Activated CD8-positive, alpha-beta memory T cell treated with anti-CD3 and anti-CD28 coated beads, Interleukin-2, amount 50 U/mL, for 48 hours (primary cell): ENCODE results near the gene AEBP1.
"Not testable (repeated sequence)": the region's sequence is repeated elsewhere in the genome, so short reads cannot be mapped to it uniquely, and the experiment has no call there.

Experiments
- DNase-seq: peaks from one replicate; pipeline ENCODE4 v3.0.0-alpha.2; 2020

AEBP1 gene

DNA sequence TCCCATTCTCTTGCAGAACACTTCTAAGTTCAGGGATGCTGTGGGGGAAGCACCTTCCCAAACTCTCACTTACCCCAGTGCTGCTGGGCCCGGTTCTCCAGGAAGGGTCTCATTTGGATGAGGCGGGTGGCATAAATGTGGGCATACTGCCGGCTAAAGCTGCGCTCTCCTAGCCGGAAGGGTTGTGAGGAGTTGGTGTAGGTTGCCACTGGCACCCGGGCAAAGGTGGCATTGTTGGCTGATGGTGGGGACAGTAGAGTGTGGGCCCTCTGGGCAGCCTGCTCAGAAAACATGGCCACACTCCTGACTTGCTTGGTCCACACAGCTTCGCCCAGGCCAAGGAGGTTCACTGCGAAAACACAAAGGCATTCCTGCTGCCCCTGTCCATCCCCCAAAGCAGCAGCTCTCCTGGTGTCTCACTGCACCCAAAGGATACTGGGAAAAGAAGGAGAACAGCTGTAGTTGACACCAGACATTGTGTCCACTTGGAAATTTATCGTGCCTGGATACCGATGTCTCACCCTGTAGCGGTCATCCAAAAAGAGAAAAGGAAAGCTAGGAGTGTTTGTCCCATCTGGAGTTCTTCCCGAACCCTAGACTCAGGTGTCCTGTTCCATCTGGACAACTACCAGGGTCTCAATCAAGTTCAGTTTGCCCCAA lies 17.7 kb downstream of the AEBP1 start:
- no peak for DNase-seq

DNA sequence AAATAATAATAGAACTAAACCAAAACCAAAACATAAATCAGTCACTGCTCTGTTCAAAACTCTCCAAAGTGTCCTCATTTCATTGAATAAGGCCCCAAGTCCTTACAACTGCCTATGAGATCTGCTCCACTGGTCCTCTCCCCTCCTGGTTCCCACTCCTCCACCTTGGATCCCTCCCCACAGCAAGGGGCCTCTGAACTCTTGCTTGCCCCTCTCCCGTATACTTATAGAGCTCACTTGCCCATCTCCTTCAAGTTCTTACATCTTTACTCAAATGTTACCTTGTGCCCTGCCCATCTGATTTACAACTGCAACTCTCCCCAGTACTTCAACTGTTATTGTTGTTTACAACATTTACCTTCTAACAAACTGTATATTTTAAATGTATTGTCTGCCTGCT lies 18.4 kb downstream of the AEBP1 start:
- no peak for DNase-seq

DNA sequence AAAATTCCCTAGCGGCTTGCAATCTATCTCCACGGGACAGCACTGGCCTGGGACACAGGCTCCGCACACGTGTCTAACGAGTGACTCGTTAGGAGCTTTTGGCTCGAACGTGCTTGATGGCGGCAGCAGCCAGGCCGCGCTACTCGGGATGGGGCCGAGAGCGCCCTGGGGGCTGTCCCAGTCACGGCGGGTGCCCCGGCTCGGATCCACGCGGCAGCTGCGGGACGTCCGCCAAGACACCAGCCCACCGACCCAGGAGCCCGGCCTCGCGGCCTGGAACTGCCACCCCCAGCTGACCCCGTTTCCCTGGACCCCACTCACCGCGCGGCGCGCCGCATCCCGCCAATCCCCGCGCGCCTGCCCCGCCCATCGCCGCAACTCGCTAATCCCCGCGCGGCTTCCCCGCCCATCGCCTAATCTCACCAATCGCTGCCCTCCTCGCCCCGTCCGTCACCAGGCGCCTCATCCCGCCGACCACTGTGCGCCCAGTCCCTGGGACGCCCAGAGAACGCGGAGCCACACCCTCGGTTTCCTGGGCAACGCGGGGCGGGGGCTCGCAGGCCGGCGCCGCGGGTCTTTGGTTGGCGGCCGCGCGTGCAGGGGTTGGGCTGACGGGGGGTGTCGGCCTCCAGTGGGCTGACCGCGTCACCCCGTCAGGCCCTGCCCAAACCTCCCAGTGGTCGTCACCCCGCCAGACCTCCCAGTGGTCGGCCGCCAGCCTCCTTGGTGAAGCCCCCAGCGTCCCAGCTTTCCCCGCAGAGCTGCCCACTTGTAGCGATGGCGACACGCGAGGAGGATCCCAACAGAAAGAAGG lies 19.3 kb downstream of the AEBP1 start, which contains the start of gene POLD2:
TSS of gene POLD2 (minus strand) at position 359 of the 814 bp plus-strand sequence. CDS start 1,495 bp downstream, outside the sequence.
- peak; percentile 98 for DNase-seq

DNA sequence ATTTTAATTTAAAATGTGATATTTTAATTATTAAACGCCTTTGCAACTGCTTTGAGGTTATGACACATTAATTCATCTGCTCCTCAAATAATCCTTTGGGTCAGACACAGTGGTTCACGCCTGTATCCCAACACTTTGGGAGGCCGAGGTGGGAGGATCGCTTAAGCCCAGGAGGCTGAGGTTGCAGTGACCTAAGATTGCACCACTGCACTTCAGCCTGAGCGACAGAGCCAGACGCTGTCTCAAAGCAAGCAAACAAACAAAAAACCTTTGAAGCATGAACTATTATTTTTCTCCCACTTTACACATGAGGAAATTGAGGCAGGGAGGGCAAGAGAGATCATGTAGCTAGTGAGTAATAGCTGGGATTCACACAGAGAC lies 20.7 kb downstream of the AEBP1 start:
- no peak for DNase-seq

DNA sequence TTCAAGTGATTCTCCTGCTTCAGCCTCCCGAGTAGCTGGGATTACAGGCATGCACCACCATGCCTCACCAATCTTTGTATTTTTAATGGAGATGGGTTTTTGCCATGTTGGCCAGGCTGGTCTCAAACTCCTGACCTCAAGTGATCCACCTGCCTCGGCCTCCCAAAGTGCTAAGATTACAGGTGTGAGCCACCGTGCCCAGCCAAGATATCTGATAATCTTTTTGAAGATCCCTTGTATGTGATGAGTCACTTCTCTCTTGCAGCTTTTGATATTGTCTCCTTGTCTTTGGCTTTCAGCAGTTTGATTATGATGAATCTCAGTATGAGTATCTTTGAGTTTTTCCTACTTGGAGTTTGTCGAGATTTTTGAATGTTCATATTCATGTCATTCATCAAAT lies 22.4 kb downstream of the AEBP1 start:
- DNase-seq: not testable (repeated sequence)

DNA sequence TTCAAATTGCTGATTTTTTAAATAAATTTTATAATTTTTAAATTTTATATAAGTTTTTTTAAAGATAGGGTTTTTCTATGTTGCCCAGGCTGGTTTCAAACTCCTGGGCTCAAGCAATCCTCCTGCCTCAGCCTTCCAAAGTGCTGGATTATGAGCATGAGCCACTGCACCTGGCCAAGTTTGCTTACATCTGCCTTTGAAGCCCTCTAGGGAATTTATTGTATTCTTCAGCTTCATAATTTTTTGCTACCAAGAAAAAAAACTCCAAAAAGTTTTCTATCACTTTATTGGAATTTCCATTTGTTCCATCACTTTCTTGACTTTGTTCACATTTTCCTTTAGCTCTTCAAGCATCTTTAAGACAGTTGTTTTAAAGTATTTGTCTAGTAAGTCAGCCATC lies 23.0 kb downstream of the AEBP1 start:
- DNase-seq: no peak

DNA sequence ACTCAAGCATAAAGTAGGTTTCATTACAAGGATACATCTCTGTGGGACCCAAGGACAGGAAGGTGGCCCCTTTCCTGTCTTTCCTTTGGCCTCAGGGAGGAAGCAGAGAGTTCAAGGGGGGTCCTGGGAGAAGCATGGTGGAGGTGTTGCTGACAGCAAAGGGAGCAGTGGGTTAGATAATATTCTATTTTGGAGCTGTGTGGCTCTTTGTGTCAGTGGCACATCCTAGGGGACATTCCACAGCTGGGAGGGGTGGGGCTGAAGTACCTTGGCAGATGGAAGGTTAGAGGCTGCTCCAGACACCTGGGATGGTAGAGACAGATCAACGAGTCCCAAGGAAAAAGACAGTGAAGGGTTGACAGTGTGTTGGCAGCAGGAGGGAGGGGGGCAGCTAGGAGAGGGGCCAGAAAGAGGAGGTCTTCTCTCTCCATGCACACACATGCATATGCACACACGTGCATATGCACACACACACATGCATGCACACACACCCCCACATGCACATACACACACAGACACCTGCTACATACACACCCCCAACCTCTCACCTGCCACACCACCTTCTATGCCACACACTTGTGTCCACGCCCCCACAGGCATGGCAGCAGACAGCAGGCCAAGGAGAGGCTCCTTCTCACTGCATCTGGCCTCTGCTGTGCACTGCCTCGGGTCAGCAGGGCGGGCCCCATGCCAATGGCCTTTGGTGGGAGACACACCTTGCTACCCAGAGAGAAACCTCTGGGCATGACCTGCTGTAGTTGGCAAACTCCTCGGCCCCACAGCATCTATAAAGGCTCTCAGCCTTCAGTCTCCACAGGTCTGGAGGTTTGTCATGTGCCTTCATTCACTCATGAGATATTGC lies 24.8 kb downstream of the AEBP1 start:
- DNase-seq: no peak

DNA sequence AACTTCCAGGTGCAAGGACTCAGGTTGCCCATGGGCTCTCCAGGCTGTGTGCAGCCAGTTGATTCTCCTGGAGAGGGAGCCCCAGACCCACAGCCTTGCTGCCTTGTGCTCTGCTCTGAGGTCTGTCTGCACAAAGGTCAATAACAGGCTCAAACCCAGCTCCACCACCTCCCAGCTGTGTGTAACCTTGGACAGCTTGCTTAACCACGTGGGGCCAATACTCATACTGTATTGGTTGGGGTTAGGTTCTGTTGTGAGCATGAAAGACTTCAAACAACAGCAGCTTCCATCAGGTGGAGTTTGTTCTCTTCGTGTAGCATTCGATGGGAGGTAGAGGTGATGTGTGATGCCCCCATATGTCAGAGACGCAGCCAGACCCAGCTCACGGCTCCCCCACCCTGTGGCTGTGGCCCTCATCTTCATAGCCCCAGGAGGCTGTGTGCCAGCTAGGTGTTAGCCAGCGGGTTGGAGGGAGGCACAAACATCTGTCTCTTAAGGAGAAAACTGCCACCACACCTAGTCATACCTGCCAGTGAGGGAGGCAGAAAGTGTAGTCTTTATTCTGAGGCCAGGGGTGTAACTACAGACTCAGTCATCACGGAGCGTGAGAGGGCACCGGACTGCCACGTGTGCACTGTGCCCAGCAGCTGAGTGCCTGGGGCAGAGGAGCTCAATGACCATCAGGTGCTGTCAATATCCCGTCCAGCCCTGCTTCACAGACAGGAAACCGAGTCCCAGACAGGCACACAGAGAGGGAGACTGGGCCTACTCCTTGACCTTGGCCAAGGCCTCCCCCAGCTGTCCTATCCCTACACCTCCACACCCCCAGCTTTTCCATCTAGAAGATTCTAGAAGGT lies 27.3 kb downstream of the AEBP1 start:
- no peak for DNase-seq

DNA sequence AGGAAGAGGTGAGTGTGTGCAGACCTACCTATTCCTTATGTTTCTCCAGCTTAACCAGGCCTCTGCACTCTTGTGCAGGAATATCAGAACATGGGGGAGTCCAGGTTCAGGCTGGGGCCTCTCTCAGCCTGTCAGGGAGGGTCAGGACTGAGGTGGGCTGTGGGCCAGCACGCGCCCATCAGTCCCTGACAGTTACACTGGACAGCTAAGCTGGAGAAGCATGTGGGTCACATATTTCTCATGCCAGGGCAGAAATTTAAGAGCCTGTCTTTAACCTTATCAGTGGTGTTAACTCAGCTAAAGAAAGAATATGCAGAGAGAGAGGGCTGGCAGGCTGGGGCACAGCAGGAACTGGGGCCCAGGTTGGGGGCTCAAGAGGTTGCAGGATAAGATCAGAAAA lies 27.9 kb downstream of the AEBP1 start:
- DNase-seq: no peak

DNA sequence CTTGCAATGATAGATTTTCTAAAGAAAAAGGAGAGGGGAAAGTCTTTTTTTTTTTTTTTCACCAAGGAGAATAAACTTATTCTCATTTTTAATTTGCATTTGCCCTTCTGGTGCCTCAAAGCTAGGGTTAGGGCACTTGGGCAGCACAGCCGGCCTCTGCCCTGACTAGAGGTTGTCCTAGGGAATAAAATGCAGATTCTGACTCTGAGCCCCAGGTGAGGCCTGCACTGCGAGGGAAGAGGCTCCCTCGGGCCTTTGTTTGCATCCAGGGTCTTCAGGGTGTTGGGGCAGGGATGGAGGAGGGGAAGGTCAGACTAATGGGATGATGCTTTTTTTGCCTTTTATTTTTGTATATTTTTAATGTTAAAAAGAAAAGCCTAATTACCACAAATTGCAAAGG lies 29.1 kb downstream of the AEBP1 start:
- no peak for DNase-seq

DNA sequence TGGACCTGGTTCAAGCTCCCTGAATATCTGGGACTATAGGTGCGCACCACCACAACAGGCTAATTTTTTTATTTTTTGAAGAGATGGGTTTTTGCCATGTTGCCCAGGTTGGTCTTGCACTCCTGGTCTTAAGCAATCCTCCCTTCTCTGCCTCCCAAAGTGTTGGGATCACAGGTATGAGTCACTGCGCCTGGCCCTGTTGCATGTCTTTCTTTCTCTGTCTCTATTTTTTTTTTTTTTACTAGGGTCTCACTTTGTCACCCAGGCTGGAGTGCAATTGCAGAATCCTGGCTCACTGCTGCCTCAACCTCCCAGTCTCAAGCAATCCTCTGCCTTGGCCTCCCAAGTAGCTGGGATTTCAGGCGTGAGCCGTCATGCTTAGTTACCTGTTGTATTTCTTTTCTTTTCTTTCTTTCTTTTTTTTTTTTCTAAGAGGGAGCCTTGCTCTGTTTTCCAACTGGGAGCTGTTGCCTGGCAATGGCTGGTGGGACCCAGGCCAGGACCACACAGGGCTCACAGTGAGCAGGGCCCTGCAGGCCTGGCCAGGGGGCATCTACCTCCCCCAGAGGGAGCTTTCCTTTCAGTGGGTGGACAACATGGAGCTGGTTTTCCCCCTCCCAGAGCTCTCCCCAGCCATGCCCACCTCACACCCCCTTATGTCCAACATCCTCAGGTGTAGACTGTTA lies 30.9 kb downstream of the AEBP1 start:
- no peak for DNase-seq

DNA sequence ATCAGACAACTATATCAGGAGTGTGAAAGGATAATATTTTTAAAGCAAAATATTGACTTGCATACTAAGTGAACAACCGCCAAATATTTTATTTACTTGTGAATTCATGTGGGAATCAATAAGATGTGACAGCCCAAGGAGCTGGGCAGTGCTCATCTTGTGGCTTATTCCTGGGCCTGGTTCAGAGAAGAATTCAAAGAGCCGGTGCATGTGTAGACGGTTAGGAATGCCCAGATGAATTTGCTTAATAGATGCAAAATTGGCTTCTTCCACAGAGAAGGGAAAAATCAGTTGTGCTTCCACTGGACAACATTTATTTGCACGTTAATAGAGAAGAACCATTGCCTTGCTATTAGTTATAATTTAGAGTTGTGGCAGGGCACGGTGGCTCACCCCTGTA lies 32.6 kb downstream of the AEBP1 start:
- no peak for DNase-seq

DNA sequence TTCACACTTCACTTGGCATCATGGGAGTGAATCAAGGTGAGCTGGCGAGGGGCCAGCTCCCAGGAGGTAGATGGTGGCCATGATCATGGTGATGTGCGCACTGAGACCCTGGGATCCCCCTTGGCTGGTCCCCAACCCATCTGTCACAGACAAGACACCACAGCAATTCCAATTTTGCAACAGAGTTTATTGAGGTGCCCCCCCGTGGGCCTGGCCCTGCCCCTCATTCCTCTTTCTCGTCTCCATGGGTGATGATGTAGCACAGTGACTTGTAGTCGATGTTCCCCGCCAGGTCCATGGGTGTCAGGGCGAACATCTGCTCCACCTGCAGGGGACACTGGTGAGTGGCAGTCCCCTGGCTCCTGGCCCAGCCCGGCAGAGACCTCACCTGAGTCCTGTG lies 34.6 kb downstream of the AEBP1 start:
- DNase-seq: no peak

DNA sequence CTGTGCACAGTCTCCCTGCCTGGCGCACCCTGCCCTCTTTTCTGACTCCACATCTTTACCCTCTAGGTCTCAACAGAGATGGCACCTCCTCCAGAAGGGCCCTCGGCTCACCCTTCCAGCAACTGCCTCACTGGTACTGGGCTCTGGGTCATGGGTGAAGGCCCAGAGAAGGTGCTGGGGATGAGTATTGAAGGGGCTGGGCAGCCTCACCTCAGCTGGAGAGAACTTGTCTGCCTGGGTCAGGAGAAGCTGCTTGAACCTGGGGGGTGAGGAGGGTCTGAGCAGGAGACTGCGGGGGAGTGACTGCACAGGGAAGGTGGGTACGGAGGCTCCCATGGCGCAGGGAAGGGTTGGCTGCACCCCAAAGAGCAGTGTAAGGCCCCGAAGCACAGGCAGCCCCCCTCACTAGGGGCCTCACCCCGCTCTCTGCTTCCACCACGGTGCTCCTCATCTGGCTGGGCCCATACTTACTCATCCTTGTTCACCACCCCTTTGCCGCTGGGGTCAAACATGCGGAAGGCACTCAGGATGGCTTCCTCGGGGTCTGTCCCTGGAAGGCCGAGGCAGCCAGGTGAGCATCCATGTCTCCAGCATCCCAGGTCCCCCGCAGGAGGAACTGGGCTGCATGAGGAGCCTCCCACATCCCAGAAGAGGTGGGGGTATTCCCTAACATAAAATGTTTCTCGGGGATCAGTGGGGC lies 35.3 kb downstream of the AEBP1 start:
- DNase-seq: no peak

DNA sequence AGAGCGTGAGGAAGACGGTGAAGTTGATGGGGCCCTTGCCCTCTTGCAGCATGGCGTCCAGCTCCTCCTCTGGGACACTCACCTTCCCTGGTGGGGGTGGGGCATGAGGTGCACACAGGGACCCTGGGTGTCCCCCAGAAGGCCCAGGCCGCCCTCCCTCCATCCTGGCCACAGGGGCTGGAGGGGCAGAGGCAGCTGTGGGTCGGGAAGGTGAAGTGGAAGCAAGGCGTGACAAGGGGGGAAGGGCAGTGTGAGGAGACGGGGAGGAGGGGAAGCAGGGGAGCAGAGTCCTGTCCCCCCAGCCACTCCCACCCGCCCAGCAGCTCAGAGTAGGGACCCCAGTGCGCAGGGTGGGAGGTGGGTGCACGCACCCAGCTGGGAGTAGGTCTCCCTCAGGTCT lies 36.2 kb downstream of the AEBP1 start:
- DNase-seq: no peak

DNA sequence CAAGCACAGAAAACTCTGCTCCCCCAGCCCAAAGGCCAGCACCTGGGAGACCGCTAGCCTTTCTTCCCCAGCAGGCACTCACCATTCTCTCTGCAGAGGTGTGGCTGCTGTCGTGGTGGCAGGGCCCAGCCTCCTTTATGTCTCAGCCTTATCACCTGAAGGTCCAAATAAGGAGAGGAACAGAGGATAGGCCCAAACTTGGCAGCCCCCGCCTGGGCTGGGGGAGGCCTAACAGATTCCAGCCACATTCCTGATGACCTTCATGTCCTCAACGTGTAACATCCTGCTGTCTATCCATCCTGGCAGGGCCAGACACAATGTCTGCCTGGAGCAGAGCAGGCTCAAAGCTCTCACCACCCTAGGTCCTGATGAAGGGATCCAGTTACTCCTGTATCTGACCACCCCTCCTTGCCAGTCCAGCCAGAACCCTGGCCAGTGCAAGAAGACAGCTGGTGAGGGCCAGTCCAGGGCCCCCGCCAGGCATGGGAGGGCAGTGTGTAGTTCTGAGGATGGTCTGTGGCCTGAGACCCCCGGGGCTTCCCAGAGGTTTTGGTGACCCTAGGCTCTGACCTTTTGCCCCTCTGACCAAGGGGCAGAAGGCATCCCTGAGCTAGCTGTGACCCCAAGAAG lies 37.2 kb downstream of the AEBP1 start, which contains the start of gene MYL7:
TSS of gene MYL7 (minus strand) at position 112 of the 630 bp plus-strand sequence. CDS start at position 85, 27 bp downstream.
- no peak for DNase-seq

DNA sequence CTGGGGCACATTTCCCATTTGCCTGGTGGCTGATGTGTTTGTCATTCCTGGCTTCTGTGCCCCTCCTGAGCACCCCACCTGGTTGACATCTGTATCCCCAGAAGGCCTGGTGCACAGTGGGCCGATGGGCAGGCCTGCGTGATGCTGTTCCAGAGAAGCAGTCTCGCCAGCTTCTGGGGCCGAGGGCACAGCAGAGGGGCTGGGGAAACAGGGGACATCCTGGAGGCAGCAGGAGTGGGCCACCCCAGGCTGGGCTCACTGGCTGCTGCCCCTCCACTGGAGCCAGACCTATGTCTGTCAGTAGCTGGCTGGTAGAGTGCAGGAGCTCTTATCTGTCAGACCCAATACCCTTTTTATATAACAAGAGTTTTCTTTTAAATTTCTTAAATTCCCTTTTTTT lies 37.9 kb downstream of the AEBP1 start:
- DNase-seq: no peak

DNA sequence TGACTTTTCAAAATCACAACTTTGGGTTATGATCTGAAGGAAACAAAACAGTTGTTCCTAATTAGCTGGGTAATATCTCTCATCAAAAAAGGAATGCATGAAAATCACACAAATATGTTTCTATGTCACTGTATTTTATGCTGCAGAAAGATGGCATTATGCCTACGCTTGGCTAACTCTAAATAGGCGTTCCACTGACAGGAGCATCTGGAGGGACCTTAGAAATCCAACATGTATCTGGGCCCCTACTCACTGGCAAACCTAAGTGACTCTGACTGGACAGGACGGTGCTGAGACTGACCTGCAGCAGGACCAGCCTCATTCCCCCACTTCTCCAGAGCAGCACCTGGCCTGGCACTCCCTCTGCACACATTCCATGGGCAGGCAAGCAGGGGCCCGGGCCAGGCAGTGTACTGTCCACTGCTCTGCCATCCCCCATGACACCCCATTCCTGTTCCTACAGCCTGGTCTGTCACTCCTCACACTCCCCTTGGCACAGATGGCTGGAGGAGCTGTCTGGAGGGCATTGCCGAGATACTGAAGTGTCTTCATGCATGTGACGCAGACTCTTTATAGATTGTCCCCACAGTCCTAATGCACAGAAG lies 39.6 kb downstream of the AEBP1 start:
- DNase-seq: no peak

DNA sequence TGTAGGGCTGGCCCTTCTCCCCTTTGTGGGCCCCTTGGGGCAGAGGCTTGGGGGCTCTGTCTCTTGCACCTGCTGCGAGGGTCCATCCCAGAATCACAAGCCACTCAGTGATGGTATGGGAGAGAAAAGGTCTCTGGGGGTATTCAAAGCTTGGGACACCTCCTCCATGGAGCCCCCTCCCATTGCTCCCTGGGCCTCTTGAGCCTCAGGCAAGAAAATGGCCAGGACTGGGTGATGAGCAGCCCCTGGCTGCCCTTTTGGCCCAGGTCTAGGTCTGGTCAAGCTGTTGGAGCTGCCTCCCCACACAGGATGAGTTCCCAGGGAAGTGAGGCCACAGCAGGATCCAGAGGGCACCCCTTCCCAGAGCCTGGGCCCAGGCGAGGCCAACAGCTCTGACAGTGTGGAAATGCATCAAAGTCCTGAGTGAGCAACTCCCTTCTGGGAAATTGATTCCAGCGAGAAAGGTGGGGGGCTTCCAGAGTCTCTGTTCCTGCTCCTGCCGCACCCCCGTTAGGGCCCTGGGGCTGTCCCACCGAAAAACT lies 40.4 kb downstream of the AEBP1 start:
- DNase-seq: no peak

DNA sequence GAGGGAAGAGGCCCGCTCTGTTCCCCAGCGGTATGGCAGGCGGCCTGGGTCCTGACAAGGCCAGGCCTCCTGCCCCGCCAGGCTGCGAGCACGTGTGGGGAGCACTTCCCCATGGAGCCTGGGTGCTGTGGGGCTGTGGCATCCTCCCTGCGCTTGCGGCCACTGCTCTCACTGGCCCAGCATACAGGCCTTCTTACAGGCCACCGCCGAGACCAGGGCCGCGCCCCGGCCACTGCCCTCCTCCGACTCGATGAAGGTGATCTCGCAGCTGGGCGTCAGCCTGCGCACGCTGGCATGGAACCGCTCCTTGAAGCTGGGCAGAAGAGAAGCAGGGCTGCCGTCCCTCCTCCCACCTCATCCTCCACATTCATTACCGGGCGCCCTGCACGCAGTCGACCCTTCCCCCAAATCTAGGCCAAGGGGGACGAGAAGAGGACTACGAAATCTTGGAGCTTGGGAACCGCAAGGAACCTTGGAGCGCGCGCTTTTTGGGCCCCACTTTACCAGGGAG lies 40.9 kb downstream of the AEBP1 start:
- DNase-seq: no peak
